Measurements from ENCODE around the gene ZFP69B.
A peak's percentile ranks its signal among the peaks of the same experiment; 100 is the strongest.

Gene ZFP69B

GRCh38 chr1:40508375-40509341 lies 58.4 kb downstream of the ZFP69B start, which contains the start of gene EXO5:
TSS of gene EXO5 (plus strand) at chr1:40508767. CDS start at chr1:40514545, 5,778 bp downstream.
- TF ChIP-seq EZH2 (IDR thresholded peaks at IDR 0.05; ENCODE audit: borderline replicate concordance, low read length), result no peak
- no peak for TF ChIP-seq CTCF (IDR thresholded peaks at IDR 0.05; ENCODE audit: low read length)
- H3K4me3 ChIP-seq (ENCODE audit: low read depth, low read length, poor library complexity, severe bottlenecking), result peak within 1 kb of the TSS; percentile 82
- no peaks in the 10 kb centered on the region for H3F3A ChIP-seq (ENCODE audit: insufficient read depth, low read length)
- H3K27ac ChIP-seq (ENCODE audit: low read depth, low read length, poor library complexity, severe bottlenecking), result peak within 1 kb of the TSS; percentile 2
- H3K36me3 ChIP-seq (ENCODE audit: insufficient read depth, low read length), result peaks cover 13% of the 10 kb centered on the region
- H3K9ac ChIP-seq (ENCODE audit: low read length), result peak within 1 kb of the TSS; percentile 84
- H3K4me2 ChIP-seq (ENCODE audit: low read length), result peak within 1 kb of the TSS; percentile 94
- no peaks in the 10 kb centered on the region for H4K20me1 ChIP-seq (ENCODE audit: insufficient read depth, low read length)
- no peaks in the 10 kb centered on the region for H3K9me2 ChIP-seq (ENCODE audit: low read depth, low read length)
- no peaks in the 10 kb centered on the region for H3K27me3 ChIP-seq (ENCODE audit: insufficient read depth, low read length)
- peaks cover 10% of the 10 kb centered on the region for H3K4me1 ChIP-seq (ENCODE audit: insufficient read depth, low read length, severe bottlenecking)
- H3K79me2 ChIP-seq (ENCODE audit: insufficient read depth, low read length), result no peaks in the 10 kb centered on the region
- H3K9me3 ChIP-seq (ENCODE audit: low read length), result peaks cover 16% of the 10 kb centered on the region; the same call in 1 of the 2 replicates
- peak within 1 kb of the TSS; percentile 84 for H2AFZ ChIP-seq (ENCODE audit: low read length)
